Colonic mucosa (tissue), 4 donors: ENCODE data around the gene RYR2. TPM values are rescaled to one million over a fixed set of nuclear protein-coding genes. Genes with fewer than 3 reads are reported as not detected.

Experiments used
- DNase-seq: peaks from one replicate; pipeline ENCODE4 v3.0.0-alpha.2; 2020
- H3K27ac ChIP-seq: fragments of 200-600 bp; one replicate; pipeline ENCODE4 v1.8.0; 2021
- H3K27me3 ChIP-seq: fragments of 200-600 bp; one replicate; pipeline ENCODE4 v1.8.0; 2021
- H3K36me3 ChIP-seq: fragments of 200-600 bp; one replicate; pipeline ENCODE4 v1.8.0; 2021
- H3K4me1 ChIP-seq: fragments of 200-600 bp; one replicate; pipeline ENCODE4 v1.8.0; 2021; ENCODE audit warnings: mild to moderate bottlenecking
- H3K4me3 ChIP-seq: fragments of 200-600 bp; one replicate; pipeline ENCODE4 v1.8.0; 2021
- H3K9ac ChIP-seq, 2 donors: one replicate each; pipeline ENCODE4 v1.7.0; 2013; ENCODE audit warnings: control low read depth in 2 of 2, low read depth in 2 of 2, low read length in 2 of 2
- H3K9me3 ChIP-seq: fragments of 200-600 bp; one replicate; pipeline ENCODE4 v1.8.0; 2021
- intact Hi-C: fragments of 100-400 bp; cut with DNase I; formaldehyde crosslinking; loops from one replicate; pipeline ENCODE4 v1.14.1; 2022
- total RNA-seq, 2 donors: library from RNA; stranded (reverse); fragmentation: NEBNext Ultra II Directional in 1 of 2; extraction: Animal tissue kit (Norgen Biotek cat#: 25700) in 1 of 2; gene quantifications; one replicate each; pipeline ENCODE4 v1.2.1, GENCODE V29; 2021
- TF ChIP-seq, protein P1 (sequence below): fragments of 200-600 bp; IDR thresholded peaks from one replicate; pipeline ENCODE4 v1.8.0; 2022; ENCODE audit warnings: antibody characterized with exemption, mild to moderate bottlenecking
- donor health status: healthy.
- donor health status: DM: no; HTN: no; CAD: no.
- donor health status: DM: no; HTN: no; CAD: no.

Gene RYR2
- total RNA-seq, 2 donors from 2014 or later, result 0.15 to 0.56 TPM

DNA sequence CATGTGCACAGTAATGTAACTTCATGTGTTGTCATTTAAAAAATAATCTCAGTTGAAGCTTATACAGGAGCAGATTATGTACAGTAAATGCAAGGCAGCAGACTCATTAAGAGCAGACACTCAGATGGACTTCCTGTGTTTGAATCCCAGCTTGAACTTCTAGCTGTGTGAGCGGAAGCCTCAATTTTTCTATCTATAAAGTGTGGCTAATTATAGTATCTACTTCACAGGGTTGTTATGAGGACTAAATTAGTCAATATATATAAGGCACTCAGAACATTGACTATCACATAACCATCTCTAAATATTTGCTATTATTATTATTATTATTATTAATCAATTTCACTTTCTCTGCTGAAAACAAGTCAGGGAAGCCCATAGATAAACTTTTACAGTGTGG, 707.1 kb downstream of the RYR2 start:
- H3K27ac ChIP-seq, result no peak overlapping the region
- H3K36me3 ChIP-seq, result no peaks in the 10 kb centered on the region
- intact Hi-C loops, result no loop called here
- H3K9ac ChIP-seq, result no peak overlapping the region
- no peaks in the 10 kb centered on the region for H3K4me1 ChIP-seq
- DNase-seq, result no peak
- no peaks in the 10 kb centered on the region for H3K27me3 ChIP-seq
- TF ChIP-seq, protein P1, sequence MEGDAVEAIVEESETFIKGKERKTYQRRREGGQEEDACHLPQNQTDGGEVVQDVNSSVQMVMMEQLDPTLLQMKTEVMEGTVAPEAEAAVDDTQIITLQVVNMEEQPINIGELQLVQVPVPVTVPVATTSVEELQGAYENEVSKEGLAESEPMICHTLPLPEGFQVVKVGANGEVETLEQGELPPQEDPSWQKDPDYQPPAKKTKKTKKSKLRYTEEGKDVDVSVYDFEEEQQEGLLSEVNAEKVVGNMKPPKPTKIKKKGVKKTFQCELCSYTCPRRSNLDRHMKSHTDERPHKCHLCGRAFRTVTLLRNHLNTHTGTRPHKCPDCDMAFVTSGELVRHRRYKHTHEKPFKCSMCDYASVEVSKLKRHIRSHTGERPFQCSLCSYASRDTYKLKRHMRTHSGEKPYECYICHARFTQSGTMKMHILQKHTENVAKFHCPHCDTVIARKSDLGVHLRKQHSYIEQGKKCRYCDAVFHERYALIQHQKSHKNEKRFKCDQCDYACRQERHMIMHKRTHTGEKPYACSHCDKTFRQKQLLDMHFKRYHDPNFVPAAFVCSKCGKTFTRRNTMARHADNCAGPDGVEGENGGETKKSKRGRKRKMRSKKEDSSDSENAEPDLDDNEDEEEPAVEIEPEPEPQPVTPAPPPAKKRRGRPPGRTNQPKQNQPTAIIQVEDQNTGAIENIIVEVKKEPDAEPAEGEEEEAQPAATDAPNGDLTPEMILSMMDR, result no peak
- no peak overlapping the region for H3K4me3 ChIP-seq
- H3K9me3 ChIP-seq, result no peaks in the 10 kb centered on the region

DNA sequence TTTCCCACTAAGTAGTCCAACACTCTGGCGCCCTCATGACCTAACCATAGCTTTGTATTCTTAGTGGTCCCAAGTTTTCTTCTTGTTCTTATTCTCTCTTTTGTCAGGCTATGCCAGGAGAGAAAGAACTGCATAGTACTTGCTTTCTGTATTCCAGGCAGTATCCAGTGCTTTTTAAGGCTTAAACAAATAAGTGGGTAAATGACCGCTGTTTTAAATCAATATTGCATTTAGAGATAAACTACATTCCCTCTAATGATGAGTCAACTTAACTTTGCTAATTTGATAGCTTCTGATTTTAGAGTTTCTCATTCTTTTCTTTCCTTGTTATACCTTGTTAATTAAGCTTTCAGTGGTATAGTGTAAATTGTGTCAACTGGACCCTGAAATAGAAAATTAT, 709.1 kb downstream of the RYR2 start:
- H3K27ac ChIP-seq, result no peak overlapping the region

DNA sequence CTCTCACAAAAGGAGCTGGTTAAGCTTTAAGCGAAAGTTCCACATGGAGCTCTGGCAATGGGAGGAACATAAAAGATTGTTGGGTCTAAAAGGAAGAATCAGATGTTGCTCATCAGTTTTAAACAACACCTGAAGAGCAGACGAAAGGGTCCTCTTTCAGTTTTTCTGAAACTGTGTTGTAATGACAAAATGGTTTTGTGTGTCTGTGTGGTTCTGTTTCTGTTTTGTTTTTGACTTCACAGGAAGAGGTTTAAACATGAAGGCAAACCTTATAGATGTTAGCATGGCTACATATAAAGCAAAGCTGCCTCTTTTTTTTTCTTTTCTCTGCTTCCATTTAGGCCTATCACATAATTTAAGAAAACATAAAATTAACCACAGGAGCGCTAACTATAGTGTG, 712.6 kb downstream of the RYR2 start:
- intact Hi-C loops, result no loop called here
- Histone ChIP-seq H3K36me3 (no peaks in the 10 kb centered on the region), H3K4me1 (no peaks in the 10 kb centered on the region), H3K9me3 (no peaks in the 10 kb centered on the region), H3K27ac (no peak overlapping the region), H3K9ac (no peak overlapping the region), H3K27me3 (no peaks in the 10 kb centered on the region), H3K4me3 (no peak overlapping the region)
- TF ChIP-seq, protein P1, result no peak
- DNase-seq, result no peak

More for the DNA sequence above, 709.1 kb downstream of the RYR2 start:
- H3K9ac ChIP-seq, result no peak overlapping the region
- TF ChIP-seq, protein P1, result no peak
- no peaks in the 10 kb centered on the region for H3K27me3 ChIP-seq
- DNase-seq, result no peak
- H3K4me3 ChIP-seq, result no peak overlapping the region
- no peaks in the 10 kb centered on the region for H3K36me3 ChIP-seq
- H3K9me3 ChIP-seq, result no peaks in the 10 kb centered on the region
- H3K4me1 ChIP-seq, result no peaks in the 10 kb centered on the region
- intact Hi-C loops, result no loop called here

DNA sequence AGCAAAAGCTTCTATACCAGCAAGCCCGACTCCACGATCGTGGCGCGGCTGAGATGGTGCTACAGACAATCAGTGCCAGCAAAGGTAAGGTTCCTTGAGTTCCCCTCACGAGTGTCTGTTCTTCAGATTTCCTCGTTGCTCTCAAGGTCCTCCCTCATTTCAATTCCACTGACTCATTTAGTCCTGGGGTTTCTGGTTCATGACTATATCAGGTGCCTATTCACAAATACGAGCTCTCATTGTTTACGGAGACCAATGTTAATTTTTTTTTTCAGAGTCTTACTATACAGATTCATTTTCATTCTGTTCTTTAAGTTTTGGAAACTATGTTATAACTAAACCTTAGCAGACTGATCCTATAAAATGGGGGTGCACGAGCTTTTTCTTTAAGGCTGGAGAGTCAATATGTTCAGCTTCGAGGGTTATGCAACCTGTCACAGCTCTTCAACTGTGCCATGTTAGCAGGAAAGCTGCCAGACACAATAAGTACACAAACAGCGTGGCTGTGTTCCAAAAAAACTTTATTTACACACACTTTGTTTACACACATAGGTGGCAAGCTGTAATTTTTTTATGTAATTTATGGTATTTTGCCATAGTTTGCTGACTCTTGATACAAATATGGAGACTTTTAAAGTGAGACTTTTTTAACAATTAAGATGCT, 714.5 kb downstream of the RYR2 start:
- no peak overlapping the region for H3K9ac ChIP-seq
- intact Hi-C loops, result no loop called here
- H3K9me3 ChIP-seq, result no peaks in the 10 kb centered on the region
- TF ChIP-seq, protein P1, result no peak
- no peak for DNase-seq
- no peaks in the 10 kb centered on the region for H3K27me3 ChIP-seq
- H3K4me1 ChIP-seq, result no peaks in the 10 kb centered on the region
- H3K36me3 ChIP-seq, result no peaks in the 10 kb centered on the region
- H3K27ac ChIP-seq, result no peak overlapping the region
- H3K4me3 ChIP-seq, result no peak overlapping the region

DNA sequence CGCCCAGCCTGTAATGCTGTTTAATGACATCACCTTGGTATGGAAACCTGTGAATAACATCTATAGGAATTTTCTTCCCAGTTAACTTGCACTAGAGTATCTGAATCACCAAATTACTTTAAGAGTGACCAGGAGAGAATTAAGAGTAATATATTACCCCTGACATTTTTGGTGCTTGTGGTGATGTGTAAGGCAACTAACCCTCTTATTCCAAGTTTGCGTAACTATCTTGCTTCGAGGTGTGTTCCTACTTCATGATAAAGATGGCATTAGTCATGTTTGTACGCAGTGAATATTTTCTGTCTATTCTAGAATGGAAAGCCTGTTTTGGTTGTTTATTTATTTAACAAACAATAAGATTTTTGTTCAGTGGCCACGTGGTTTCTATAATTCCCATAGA, 717.4 kb downstream of the RYR2 start:
- Histone ChIP-seq H3K27ac (no peak overlapping the region), H3K9ac (no peak overlapping the region), H3K36me3 (no peaks in the 10 kb centered on the region), H3K4me1 (no peaks in the 10 kb centered on the region), H3K9me3 (no peaks in the 10 kb centered on the region), H3K4me3 (no peak overlapping the region), H3K27me3 (no peaks in the 10 kb centered on the region)
- TF ChIP-seq, protein P1, result no peak
- intact Hi-C loops, result no loop called here
- DNase-seq, result no peak
